ENCODE results near the gene MPHOSPH6.

GRCh38 chr16:82201351-82201750 is 31.3 kb upstream of the MPHOSPH6 start:
- TF ChIP-seq, protein P1, sequence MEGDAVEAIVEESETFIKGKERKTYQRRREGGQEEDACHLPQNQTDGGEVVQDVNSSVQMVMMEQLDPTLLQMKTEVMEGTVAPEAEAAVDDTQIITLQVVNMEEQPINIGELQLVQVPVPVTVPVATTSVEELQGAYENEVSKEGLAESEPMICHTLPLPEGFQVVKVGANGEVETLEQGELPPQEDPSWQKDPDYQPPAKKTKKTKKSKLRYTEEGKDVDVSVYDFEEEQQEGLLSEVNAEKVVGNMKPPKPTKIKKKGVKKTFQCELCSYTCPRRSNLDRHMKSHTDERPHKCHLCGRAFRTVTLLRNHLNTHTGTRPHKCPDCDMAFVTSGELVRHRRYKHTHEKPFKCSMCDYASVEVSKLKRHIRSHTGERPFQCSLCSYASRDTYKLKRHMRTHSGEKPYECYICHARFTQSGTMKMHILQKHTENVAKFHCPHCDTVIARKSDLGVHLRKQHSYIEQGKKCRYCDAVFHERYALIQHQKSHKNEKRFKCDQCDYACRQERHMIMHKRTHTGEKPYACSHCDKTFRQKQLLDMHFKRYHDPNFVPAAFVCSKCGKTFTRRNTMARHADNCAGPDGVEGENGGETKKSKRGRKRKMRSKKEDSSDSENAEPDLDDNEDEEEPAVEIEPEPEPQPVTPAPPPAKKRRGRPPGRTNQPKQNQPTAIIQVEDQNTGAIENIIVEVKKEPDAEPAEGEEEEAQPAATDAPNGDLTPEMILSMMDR (conservative IDR thresholded peaks at IDR 0.05; ENCODE audit: low read depth, low read length): no peak
- TF ChIP-seq EZH2 (IDR thresholded peaks at IDR 0.05; ENCODE audit: low read length, unreplicated experiment) (no peak), EZH2phosphoT487 (IDR thresholded peaks at IDR 0.05; ENCODE audit: borderline replicate concordance, low read length) (no peak)

Measured in PC-3 (cell line).